SIG-M5 treated with dmso at 0.1 percent for 504 hours (cell line): ENCODE results near the gene TLCD4.
"Not testable (repeated sequence)": the region's sequence is repeated elsewhere in the genome, so short reads cannot be mapped to it uniquely, and the experiment has no call there.

Experiments used
- DNase-seq: peaks from one replicate; lab custom pipeline; 2025; ENCODE audit not compliant: unreplicated experiment; lab: John Stamatoyannopoulos, UW

TLCD4 gene, protein sequence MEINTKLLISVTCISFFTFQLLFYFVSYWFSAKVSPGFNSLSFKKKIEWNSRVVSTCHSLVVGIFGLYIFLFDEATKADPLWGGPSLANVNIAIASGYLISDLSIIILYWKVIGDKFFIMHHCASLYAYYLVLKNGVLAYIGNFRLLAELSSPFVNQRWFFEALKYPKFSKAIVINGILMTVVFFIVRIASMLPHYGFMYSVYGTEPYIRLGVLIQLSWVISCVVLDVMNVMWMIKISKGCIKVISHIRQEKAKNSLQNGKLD

DNA sequence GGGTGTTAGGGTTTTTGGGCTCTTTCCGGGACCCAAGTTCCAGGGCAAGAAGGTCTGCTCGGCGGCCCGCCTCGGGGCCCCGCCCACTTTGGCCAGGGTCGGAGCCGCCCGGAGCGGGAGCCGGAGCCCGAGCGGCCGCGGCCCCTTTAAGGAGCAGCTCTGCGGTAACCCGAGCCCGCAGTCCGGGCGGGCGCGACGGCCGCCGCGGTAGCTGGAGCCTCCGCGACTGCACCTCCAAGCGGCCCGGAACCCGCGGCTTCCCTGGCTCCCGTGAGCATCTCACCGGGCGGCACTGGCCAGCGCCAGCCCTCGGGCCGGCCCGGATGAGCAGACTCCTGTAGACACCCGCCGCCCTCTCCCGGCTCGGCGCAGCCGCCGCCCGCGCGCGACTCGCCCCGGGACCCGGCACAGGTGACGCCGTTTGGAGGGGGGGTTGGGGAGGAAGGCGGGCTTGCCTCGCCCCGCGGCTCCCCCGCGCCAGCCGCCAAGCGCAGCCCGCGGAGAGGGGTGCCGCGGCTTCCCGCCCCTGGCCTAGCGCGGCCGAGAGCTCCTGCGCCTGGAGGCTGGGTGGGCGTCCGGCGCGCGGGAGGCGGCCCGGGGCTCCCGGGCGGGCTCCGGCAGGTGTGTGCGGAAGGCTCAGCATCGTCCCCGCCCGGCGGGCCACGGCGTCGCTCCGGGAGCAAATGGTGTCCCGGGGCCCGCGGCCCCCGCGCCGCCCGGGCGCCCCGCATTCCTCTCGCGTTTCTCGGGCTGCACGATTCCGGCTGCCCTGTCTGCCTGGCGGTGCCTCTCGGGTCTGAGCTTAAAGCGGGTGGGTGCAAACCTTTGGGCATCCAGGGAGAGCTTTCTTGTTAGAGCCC, at the start of gene TLCD4:
Gene TLCD4 (plus strand): TSS at position 149 of the 860 bp plus-strand sequence. CDS start 26,547 bp downstream, outside the sequence.
- DNase-seq = no peak

DNA sequence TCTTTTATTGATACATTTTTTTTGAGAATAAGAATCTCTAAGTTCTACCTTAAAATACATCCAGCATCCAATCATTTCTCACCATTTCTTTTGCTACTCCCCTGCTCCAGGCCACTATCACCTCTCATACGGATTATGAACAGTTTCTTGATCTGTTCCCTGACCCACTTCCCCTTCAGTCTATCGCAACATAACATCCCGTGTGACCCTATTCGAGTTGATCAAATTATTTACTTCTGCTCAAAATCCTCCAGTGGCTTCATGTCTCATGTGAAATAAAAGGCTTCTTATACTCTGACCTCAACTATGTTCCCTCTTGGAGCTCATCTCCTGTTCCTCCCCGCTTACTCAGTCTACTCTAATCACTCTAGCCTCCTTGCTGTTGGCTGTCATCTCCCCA, 49.6 kb upstream of the TLCD4 start:
- DNase-seq = peak; percentile 12

DNA sequence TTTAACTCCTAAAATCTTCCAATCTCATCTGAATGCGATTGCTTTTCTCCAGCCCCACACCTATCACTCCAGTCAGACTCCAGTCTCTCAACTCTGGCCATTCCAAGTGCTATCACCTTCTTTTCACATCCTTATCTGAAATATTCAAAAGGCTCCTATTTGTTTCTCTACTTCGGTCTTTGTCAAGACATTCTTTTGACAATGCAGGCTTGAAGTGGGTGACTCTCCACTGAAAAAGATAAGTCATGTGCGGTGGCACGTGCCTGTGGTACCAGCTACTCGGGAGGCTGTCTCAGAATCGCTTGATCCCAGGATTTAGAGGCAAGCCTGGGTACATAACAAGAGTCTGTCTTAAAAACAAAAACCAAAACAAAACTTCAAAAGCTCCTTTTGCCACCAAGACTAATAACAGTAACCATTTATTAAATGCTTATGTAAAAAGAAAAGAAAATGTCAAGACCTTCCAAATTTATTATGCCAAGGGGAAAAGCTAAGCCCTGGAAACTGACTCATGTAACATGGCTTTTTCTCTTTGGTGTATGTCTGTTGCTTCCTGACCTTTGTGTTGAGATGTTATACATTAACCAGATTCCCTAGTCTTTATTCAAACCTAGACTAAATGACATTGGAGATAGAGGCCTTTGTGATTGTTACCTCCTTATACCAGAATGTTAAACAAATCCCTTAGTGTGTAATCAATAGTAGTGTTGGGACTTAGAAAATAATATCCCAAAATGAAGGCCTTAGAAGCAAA, 48.0 kb upstream of the TLCD4 start:
- DNase-seq = no peak

DNA sequence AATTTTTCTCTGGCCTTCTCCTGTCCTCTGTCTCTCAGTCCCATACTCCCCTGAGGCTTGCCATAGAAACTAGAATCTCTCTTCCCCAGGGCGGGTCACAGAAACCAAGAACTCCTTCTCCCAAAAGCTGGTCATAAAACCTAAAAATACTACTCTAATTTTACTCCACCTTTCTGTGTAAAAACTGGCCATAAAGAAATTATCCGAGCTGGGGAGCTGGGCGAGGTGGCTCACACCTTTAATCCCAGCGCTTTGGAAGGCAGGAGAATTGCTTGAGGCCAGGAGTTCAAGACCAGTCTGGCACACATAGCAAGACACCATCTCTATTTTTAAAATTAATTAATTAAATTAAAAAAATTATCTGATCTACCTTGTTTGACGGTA, 47.5 kb upstream of the TLCD4 start:
- no peak for DNase-seq

DNA sequence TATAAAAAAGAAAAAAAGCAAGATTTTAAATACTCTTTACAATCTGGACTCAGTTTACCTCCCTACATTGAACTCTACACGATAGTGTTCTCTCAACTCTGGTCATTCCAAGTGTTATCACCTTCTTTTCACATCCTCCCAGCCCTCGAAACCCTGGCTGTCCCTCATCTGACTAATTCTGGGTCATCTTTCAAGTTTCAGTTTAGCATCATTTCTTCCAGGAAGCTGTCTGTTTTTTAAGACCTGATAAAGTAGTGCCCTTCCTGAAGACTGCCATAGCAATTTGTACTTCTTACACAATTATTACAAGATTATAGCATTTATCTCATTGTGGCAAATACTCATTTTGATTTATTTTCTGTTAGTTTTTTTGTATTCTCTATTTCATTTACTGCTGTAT, 45.6 kb upstream of the TLCD4 start:
- DNase-seq = peak; percentile 1

DNA sequence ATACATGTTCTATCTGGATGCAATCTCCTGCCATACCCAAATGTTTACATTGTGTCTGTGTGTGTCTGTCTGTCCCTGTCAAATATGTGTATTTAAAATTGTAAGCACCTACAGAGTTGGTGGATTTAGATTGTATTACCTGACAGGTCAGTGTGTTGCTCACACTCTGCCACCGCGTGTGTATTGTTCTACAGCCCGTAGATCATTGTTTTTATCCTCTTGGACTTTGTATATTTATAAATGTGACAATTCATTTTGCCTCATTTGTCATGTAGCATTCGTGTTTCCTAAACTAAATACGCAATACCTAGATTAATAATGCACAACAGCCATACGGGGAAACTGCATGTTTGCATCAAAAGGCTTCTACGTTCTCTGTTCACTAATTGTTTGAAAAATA, 45.0 kb upstream of the TLCD4 start:
- no peak for DNase-seq

DNA sequence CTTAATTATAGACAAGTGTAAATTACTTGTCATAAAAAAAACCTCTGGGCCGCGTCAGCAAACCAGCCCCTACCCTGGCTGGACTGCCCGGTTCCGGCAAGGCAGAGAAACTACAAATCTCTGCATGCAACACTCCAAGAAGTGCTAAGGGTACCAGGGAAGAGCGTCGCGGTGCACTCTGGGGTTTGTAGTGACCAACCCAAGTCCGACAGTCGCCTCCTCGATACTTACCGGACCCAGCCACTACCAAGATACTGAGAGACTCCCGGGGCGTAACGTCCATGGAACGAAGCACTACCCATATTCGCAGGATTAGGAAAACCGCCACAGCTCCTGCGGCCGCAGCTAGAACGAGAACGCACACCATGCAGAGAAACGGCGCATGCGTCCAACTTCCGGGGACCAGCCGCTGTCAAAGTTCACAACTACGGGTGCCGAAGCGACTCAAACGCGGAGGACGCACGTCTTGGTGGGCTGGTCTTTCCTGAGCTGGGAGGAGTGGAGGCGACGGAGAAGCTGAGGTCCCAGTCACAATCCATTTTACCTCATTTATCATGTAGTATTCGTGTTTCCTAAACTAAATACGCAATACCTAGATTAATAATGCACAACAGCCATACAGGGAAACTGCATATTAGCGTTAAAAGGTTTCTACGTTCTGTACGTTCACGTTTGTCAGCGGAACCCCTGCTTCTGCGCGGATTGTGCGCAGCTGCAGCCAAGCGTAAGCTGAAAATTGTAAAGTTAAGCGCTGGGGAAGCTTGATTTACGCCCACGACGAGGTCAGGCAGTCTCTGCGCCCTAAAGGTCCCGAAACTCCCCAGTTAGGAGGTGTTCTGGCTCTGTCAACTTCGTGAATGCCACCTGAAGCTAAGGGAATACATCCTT, 44.4 kb upstream of the TLCD4 start, which contains the start of gene ALG14:
Gene ALG14 (minus strand): TSS at position 420 of the 888 bp plus-strand sequence. CDS start 53 bp downstream, at position 367.
- DNase-seq = peak; percentile 84

DNA sequence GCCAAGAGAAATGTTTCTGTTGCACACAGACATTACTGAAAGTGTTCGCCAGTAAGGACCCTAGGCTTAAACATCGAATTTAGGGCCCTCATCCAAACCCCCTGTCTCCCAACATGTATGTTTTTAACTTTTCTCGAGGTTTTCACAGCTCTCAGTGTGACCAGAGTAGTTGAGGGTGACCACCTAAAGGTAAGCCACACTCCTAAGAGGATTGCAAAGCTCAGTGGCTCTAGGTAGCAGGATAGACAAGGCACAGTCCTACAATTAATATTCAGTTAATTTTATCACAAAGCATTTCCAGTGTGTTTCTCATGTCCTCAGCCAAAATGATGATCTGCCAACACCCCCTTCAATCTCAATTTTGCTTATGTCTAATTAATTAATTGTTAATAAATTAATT, 43.7 kb upstream of the TLCD4 start:
- no peak for DNase-seq

DNA sequence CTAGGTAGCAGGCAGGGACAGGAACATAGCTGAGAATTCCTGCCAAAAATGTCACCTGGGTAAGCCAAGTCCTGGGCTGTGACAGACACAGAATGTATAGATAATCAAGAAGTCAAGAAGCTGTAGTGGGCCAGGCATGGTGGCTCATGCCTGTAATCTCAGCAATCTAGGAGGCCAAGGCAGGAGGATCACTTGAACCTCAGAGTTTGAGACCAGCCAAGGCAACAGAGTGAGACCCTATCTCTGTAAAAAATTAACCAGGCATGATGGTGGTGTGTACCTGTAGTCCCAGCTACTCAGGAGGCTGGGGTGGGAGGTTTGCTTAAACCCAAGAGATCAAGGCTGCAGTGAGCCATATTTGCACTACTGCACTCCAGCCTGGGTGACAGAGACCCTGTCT, 41.1 kb upstream of the TLCD4 start:
- DNase-seq = no peak

DNA sequence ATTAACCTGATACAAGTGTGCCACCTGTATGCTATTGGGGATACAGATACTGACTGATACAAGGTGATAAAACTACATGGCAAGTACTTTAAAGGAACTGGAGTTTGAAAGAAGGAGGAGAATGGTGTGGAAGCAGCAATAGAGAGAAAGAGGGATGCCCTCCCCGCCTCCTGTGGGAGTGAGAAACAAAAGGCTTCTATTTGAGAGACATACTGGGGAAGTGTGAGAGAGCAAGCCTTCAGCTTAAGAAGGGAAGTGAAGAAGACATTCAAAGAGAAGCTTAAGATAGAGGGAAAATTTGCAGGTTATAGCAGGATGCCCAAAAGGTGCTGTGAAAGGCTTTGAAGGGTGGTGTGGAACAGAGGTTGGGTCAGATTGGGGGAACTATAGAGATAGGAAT, 36.7 kb upstream of the TLCD4 start:
- no peak for DNase-seq

DNA sequence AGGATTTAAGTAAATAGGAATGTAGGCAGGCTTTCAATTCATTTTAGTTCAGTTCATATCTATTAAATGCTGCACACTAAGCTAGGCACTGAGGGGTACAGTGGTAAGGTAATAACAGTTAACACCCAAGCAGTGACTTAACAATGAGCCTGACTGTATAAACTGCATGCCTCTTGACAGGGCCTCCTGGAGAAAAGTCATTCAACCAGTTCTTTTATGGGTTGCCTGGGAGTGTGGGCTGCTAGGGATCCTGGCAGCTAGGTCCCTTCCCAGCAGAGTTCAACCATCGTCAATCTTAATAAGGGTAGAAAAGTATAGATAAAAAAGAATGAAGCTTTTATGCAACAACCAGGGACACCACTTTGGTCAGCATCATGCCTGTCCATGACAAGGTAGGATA, 36.3 kb upstream of the TLCD4 start:
- no peak for DNase-seq

DNA sequence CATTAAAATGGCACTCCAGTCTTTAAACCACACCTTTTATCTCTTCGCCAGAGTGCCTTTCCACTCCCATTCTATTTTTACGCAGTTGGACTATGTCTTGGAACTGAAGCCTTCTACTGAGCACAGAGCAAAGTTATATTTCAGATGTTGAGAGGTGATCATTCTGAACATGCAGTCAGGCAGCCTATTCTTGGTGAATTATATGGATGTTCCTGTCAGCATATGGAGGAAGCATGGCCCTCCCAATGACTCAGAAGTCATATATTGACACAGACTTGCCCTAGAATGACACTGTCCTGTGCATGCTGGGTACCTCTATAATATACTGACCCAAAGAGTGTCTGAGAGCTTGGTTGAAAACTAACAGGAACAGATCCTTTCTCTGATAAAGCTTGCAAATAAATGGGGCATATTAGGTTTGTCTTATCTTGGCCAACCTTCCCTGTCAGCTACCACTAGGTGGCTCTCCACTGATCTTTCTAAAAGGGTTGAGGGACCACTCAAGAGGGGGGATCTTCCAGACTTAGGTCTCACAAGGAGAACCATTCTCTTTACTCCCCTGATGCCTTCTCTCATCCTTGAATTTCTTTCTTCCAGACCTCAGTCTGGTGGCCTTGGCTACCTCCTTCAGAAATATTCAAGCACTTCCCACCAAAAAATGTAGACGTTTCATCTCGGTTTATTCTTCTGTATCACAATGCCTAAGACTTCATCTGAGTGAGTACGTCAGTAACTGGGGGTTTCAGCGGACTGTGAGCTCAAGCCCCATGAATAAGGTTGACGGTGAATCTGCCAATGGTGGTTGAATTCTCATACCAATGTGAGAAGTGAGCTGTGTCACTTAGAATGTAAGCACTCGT, 32.6 kb upstream of the TLCD4 start:
- peak; percentile 22 for DNase-seq

DNA sequence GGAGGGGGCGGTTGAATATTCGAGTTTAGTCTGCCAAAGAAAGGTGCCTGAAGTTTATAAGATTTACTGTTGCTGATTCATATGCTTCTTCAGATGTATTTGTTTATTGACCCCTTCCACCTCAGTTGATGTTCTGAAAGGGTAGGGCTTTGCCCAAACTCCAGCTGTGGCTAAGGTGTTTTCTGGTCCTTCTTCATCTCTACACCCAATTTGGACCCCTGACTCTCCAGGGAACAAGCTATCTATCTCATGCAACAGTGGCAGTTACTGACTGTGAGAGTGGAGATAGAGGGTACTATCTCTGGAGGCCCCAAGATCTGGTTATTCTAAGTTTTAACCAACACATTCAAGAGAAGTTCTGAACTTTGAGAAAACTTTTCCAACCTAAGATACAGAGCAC, 31.8 kb upstream of the TLCD4 start:
- no peak for DNase-seq

DNA sequence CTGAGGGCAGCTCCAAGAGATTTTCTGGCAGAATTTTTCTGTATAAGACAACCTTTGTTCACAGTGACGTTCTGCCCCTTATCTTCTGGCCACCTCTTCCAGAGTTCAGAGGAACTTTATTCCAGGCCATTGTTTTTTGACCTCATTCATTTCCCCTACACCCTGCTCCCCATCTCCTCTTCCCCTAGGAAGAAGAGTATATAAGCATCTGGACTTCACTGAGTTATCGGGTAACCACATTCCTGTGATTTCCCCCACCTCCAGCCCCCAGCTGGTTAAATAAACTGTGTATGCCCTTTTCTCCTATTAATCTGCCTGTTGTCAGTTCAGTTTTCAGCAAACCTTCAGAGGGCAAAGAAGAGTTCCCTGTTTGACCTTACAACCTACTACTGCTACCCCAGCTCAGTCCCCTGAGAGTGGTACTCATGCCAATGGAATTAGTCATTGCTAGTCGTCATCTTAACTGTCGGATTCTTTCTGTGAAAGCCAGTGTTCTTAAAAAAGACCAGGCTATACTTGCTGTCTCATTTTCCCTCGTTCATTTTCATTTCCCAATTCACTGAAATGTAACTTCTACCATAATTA, 30.1 kb upstream of the TLCD4 start:
- peak; percentile 36 for DNase-seq

DNA sequence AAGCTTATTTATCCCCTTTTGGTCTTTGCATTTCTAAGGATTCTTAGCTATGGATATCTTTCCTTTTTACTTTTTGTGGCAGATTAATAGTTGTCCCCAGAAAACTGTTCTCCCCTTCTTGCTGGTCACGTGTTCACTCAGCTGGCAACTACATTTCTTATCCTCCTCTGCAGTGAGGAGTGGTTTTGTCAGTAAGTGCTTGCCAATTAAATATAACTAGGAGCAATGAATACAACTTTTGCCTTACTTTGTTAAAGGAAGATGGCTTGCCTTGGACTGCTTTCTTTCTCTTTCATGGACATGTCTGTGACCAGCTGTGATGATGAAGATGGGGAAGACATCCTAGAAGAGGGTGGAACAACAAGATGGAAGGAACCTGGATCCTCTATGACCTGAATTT, 28.9 kb upstream of the TLCD4 start:
- DNase-seq = no peak

DNA sequence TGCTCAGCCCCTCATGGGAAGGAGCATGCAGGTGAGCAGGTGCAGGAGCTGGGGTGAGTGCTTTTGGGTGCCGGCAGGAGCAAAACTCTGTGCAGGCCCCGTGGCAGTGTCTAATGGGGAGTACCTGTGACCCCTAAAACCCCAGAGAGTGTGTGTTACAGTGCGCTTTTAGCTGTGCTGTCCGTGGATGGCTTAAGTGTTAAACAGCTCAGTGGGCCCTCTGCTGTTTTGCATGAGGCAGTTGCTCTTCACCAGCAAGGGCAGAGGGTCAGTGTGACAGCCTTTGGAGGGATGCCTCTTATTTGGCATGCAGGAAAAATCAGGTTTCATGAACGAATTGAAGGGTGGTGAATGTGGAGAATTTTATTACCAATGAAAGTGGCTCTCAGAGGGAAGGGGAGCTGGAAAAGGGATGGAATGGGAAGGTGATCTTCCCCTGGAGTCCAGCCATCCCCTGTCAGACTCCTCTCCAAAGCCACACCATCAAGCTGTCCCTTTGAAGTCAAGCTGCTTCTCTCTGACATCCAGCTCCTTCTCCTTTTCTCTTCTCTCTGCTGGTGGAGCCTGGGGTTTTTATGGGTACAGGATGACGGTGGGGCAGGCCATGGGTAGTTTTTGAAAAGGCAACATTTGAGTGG, 27.4 kb upstream of the TLCD4 start:
- no peak for DNase-seq

DNA sequence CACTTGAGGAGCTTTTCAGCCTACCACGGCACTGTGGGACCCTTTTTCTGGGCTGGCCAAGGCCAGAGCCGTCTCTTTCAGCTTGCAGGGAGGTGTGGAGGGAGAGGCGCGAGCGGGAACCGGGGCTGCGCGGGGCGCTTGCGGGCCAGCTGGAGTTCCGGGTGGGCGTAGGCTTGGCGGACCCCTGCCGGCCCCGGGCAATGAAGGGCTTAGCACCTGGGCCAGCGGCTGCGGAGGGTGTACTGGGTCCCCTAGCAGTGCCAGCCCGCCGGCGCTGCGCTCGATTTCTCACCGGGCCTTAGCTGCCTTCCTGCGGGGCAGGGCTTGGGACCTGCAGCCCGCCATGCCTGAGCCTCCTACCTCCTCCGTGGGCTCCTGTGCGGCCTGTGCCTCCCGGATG, 25.9 kb upstream of the TLCD4 start:
- DNase-seq = not testable (repeated sequence)

DNA sequence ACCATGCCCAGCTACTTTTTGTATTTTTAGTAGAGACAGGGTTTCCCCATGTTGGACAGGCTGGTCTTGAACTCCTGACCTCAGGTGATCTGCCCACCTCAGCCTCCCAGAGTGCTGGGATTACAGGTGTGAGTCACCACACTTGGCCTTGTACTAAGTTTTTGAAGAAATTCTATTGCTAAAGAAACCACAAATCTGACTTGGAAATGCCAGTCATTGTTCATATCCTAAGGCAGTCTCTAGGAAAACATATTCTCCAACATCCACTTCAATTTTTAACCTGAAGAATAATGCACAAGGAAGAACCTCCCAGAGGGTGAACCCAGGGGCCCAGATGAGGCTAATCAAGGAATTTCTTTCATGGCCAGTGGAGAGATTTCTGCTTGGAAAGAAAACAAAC, 24.3 kb upstream of the TLCD4 start:
- not testable (repeated sequence) for DNase-seq

DNA sequence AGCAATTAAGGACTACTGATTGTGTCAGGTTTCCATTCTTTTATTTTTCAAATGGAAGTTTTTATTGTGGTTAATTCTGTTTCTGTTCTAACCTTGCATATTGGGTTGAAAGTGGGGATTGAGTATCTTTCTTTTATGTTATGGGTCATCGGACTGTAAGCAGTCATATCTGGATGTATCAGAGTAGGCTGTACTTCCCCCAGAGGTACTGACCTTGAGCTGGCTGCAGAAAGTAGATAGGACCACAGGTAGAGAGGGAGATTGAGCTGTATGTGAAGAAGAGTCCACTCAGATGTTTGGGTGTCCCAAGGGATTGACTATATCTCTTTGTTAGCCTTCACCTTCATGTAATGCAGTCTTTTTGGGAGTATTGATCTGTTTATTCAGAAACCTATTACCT, 23.9 kb upstream of the TLCD4 start:
- no peak for DNase-seq
